GM18907 (cell line): ENCODE measurements around the gene IQGAP1.

Experiments used
- ATAC-seq: cut with Tn5 transposase; IDR thresholded peaks from one replicate; pipeline ENCODE4 v1.9.1; 2021; ENCODE audit warnings: mild to moderate bottlenecking, moderate library complexity; ENCODE audit not compliant: unreplicated experiment

Gene IQGAP1

GRCh38 chr15:90437516-90437915, 49.5 kb downstream of the IQGAP1 start:
- ATAC-seq = no peak

GRCh38 chr15:90439946-90440345, 51.9 kb downstream of the IQGAP1 start:
- no peak for ATAC-seq

GRCh38 chr15:90441027-90441426, 53.0 kb downstream of the IQGAP1 start:
- no peak for ATAC-seq

- no peak for ATAC-seq
Measured at GRCh38 chr15:90442423-90442822, 54.4 kb downstream of the IQGAP1 start.

- no peak for ATAC-seq
Measured at GRCh38 chr15:90449206-90449735, 61.2 kb downstream of the IQGAP1 start.

GRCh38 chr15:90451053-90451850, 63.2 kb downstream of the IQGAP1 start:
- ATAC-seq = no peak

- ATAC-seq = no peak
Measured at GRCh38 chr15:90456236-90456635, 68.2 kb downstream of the IQGAP1 start.

GRCh38 chr15:90458061-90458460, 70.0 kb downstream of the IQGAP1 start:
- no peak for ATAC-seq

- ATAC-seq = no peak
Measured at GRCh38 chr15:90459368-90459767, 71.3 kb downstream of the IQGAP1 start.

GRCh38 chr15:90460142-90460824, 72.2 kb downstream of the IQGAP1 start:
- ATAC-seq = no peak

- ATAC-seq = no peak
Measured at GRCh38 chr15:90463381-90463780, 75.3 kb downstream of the IQGAP1 start.

- ATAC-seq = no peak
Measured at GRCh38 chr15:90465140-90465929, 77.3 kb downstream of the IQGAP1 start.

- no peak for ATAC-seq
Measured at GRCh38 chr15:90465930-90466567, 78.0 kb downstream of the IQGAP1 start.

GRCh38 chr15:90469723-90470122, 81.7 kb downstream of the IQGAP1 start:
- ATAC-seq = no peak

GRCh38 chr15:90470453-90470852, 82.4 kb downstream of the IQGAP1 start:
- ATAC-seq = no peak

GRCh38 chr15:90471126-90471525, 83.1 kb downstream of the IQGAP1 start:
- no peak for ATAC-seq

- ATAC-seq = no peak
Measured at GRCh38 chr15:90471769-90472168, 83.7 kb downstream of the IQGAP1 start.

- no peak for ATAC-seq
Measured at GRCh38 chr15:90478846-90479481, 90.9 kb downstream of the IQGAP1 start.

GRCh38 chr15:90479656-90480055, 91.6 kb downstream of the IQGAP1 start:
- no peak for ATAC-seq

- no peak for ATAC-seq
Measured at GRCh38 chr15:90481023-90481422, 93.0 kb downstream of the IQGAP1 start.
